Thyroid gland (tissue), 4 donors: Measurements from ENCODE around the gene IQGAP1. TPM values are rescaled to one million over a fixed set of nuclear protein-coding genes. Genes with fewer than 3 reads are reported as not detected.

Experiments used
- DNase-seq, 2 donors: peaks; one replicate each; pipeline ENCODE4 v3.0.0-alpha.2; 2019
- H3K27ac ChIP-seq, 3 donors: fragments of 200-600 bp; sonication (generic); 1 replicate in 2 of 3; 2 replicates in 1 of 3; pipeline ENCODE4 v1.5.1; 2016 to 2019; ENCODE audit warnings: mild to moderate bottlenecking in 1 of 3, moderate library complexity in 1 of 3
- H3K27me3 ChIP-seq: fragments of 200-600 bp; sonication (generic); one replicate; pipeline ENCODE4 v1.5.1; 2019
- H3K36me3 ChIP-seq, 2 donors: fragments of 200-600 bp; sonication (generic); one replicate each; pipeline ENCODE4 v1.5.1; 2016 to 2019
- H3K4me1 ChIP-seq, 2 donors: fragments of 200-600 bp; sonication (generic); one replicate each; pipeline ENCODE4 v1.5.1; 2017 to 2019
- H3K4me3 ChIP-seq, 3 donors: fragments of 200-600 bp; sonication (generic); replicated peaks in 1 of 3; 1 replicate in 2 of 3; 2 replicates in 1 of 3; pipeline ENCODE4 v1.5.1; 2016; ENCODE audit warnings: mild to moderate bottlenecking in 1 of 3
- H3K9me3 ChIP-seq: fragments of 200-600 bp; sonication (generic); one replicate; pipeline ENCODE4 v1.5.1; 2017
- POLR2A ChIP-seq, 2 donors: fragments of 450-650 bp; IDR thresholded peaks; one replicate each; pipeline ENCODE4 v1.6.1; 2017; ENCODE audit warnings: antibody characterized with exemption in 2 of 2, mild to moderate bottlenecking in 2 of 2, moderate library complexity in 1 of 2
- WGBS, 2 donors: methylation state at CpG; one replicate each; pipeline ENCODE4 v1.1.5; 2017; 5-methylcytosine and 5-hydroxymethylcytosine counted together
- intact Hi-C: fragments of 100-400 bp; cut with DNase I; formaldehyde crosslinking; loops from one replicate; pipeline ENCODE4 v1.15.1; 2023
- total RNA-seq, 4 donors: library from RNA; depleted of rRNA; stranded (reverse); fragments of >200 nt; gene quantifications; one replicate each; pipeline ENCODE4 v1.2.3, GENCODE V29; 2016
- TF ChIP-seq, protein P1 (sequence below), 6 experiments: fragments of 200-600 bp in 3 of 6; fragments of 450-650 bp in 3 of 6; sonication (generic) in 3 of 6; IDR thresholded peaks; one replicate each; pipeline ENCODE4 v1.5.1; 2016 to 2019; ENCODE audit warnings: antibody characterized with exemption in 6 of 6, mild to moderate bottlenecking in 2 of 6, inconsistent platforms in 1 of 6, moderate library complexity in 1 of 6

Gene IQGAP1
- total RNA-seq, 4 donors from 2014 or later, result 222 to 290 (median 247) TPM

DNA sequence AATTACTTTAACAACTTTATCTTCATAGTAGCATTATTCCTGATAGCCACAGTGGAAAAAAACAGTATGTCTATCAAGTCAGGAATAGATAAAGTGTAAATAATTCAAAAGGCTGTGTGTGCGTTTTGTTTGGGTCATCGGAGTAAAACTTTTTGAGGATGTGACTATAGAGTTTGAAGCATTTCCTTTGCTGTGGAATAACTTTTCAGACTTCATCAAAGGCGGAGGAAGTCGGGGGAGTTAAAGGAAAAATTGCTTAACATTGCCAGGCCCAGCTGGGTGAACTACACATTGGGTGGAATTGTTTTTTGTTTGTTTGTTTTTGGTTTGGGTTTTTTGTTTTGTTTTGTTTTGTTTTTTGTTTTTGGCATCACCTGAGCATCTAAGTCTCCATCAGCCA is 71.3 kb downstream of the IQGAP1 start:
- TF ChIP-seq POLR2A (IDR thresholded peaks at IDR 0.05), result no peak
- TF ChIP-seq, protein P1, sequence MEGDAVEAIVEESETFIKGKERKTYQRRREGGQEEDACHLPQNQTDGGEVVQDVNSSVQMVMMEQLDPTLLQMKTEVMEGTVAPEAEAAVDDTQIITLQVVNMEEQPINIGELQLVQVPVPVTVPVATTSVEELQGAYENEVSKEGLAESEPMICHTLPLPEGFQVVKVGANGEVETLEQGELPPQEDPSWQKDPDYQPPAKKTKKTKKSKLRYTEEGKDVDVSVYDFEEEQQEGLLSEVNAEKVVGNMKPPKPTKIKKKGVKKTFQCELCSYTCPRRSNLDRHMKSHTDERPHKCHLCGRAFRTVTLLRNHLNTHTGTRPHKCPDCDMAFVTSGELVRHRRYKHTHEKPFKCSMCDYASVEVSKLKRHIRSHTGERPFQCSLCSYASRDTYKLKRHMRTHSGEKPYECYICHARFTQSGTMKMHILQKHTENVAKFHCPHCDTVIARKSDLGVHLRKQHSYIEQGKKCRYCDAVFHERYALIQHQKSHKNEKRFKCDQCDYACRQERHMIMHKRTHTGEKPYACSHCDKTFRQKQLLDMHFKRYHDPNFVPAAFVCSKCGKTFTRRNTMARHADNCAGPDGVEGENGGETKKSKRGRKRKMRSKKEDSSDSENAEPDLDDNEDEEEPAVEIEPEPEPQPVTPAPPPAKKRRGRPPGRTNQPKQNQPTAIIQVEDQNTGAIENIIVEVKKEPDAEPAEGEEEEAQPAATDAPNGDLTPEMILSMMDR (IDR thresholded peaks at IDR 0.05), result no peak
- Histone ChIP-seq H3K9me3 (no peaks in the 10 kb centered on the region), H3K36me3 (peaks cover 33 to 35% of the 10 kb centered on the region in 2 donors), H3K27ac (peak overlapping the region in 1 of 3 donors; percentile 3), H3K4me1 (peaks cover 0 to 28% of the 10 kb centered on the region in 2 donors), H3K27me3 (no peaks in the 10 kb centered on the region), H3K4me3 (no peak overlapping the region)
- intact Hi-C loops, result no loop called here
- no peak for DNase-seq
- WGBS, 2 donors, result 78 to 85% methylated on average over 4 of the region's 4 CpGs

DNA sequence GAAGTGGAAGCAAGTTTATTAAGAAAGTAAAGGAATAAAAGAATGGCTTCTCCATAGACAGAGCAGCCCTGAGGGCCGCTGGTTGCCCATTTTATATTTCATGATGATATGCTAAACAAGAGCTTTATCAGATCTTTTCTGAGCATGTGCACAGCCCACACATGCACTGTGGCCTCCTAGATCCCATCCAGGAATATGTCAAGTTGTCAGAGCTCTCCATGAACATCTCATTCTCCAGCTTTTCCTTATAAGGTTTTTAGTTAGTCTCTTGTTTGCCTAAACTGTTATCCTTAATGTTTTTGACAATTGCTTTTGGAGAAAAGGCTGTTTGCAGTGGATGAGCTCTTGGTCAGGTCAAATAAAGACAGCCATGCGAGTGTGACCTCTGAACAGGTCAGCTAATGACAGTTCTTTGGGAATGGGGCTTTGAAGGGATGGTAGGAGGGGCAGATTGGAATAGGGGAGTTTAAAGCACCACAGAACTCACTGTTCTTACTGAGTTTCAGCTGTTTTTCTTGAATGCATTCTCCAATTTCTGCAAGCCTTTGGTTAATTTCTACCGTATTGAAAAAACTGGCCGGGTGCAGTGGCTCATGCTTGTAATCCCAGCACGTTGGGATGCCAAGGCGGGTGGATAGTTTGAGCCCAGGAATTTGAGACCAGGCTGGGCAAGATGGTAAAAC is 72.2 kb downstream of the IQGAP1 start:
- H3K4me3 ChIP-seq, result no peak overlapping the region
- no peaks in the 10 kb centered on the region for H3K9me3 ChIP-seq
- DNase-seq, result no peak
- peaks cover 25 to 26% of the 10 kb centered on the region in 2 donors for H3K36me3 ChIP-seq
- TF ChIP-seq, protein P1 (IDR thresholded peaks at IDR 0.05), result no peak
- no peak for TF ChIP-seq POLR2A (IDR thresholded peaks at IDR 0.05)
- H3K27me3 ChIP-seq, result no peaks in the 10 kb centered on the region
- WGBS, 2 donors, result 87 to 95% methylated on average over 6 of the region's 6 CpGs
- peaks cover 0 to 29% of the 10 kb centered on the region in 2 donors for H3K4me1 ChIP-seq
- intact Hi-C loops, result no loop called here
- peak overlapping the region in 1 of 3 donors; percentile 3 for H3K27ac ChIP-seq

DNA sequence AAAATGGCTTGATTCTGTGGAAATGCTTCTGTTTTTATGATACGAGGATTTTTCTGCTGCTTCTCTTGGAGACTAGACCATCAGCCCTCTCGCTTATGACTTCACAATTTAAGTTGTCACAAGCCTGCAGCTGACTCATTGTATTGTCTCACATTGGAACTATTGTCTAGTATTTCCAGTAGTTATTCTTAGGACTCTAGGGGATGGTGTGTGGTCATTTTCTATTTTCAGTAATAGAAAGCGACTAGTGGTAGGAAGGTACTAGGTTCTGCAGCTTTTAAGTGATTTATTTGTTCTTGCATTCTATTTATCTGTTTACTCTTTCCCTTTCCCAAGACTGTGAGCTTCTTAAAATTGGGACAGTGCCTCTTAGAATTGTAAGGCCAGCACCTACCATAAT is 75.3 kb downstream of the IQGAP1 start:
- Histone ChIP-seq H3K36me3 (peaks cover 18 to 22% of the 10 kb centered on the region in 2 donors), H3K4me3 (no peak overlapping the region), H3K9me3 (no peaks in the 10 kb centered on the region), H3K4me1 (peaks cover 0 to 31% of the 10 kb centered on the region in 2 donors), H3K27me3 (no peaks in the 10 kb centered on the region), H3K27ac (peak overlapping the region in 2 of 3 donors; percentile 35 to 37)
- intact Hi-C loops, result no loop called here
- 59 to 65% methylated on average over 3 of the region's 3 CpGs for WGBS, 2 donors
- DNase-seq, result no peak
- TF ChIP-seq POLR2A (IDR thresholded peaks at IDR 0.05), result no peak
- TF ChIP-seq, protein P1 (IDR thresholded peaks at IDR 0.05), result no peak

DNA sequence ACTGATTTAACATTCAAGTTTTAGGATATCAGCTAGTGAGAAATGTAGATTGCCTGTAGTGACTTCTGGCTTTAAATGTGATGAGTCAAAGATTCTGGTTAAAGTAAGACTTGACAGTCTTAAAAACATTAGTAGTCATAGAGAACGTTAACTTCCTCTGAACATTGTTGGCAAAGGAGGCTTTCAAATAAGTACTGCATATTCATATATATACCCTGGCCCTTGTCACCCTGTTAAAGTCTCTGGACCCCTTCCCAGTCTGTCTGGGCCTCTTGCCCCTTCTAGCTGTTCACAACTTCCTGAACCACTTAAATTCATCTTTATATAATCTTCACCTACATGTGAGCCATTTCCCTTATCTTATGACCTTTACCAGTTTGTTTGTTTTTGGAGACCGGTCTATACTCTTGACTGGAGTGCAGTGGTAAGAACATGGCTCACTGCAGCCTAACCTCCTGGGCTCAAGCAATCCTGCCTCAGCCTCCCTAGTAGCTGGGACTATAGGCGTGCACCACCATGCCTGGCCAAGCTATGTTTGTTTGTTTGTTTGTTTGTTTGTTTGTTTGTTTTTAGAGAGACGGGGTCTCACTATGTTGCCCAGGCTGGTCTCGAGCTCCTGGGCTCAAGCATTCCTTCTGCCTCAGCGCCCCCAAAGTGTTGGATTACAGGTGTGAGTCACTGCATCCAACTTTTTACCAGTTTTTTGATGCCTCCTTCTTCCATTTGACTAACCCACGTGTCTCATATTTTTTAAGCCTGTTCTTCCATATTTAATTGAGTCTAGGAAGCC is 77.3 kb downstream of the IQGAP1 start:
- Histone ChIP-seq H3K4me1 (peaks cover 0 to 36% of the 10 kb centered on the region in 2 donors), H3K36me3 (peaks cover 11 to 14% of the 10 kb centered on the region in 2 donors), H3K9me3 (no peaks in the 10 kb centered on the region), H3K4me3 (no peak overlapping the region), H3K27ac (no peak overlapping the region), H3K27me3 (no peaks in the 10 kb centered on the region)
- WGBS, 2 donors, result 83 to 84% methylated on average over 7 of the region's 7 CpGs
- intact Hi-C loops, result no loop called here
- no peak for DNase-seq
- TF ChIP-seq, protein P1 (IDR thresholded peaks at IDR 0.05), result no peak
- TF ChIP-seq POLR2A (IDR thresholded peaks at IDR 0.05), result no peak
